Measurements from ENCODE around the gene IFITM1. TPM values are rescaled to one million over a fixed set of nuclear protein-coding genes. Genes with fewer than 3 reads are reported as not detected.
A peak's percentile ranks its signal among the peaks of the same experiment; 100 is the strongest.
"Not testable (repeated sequence)": the region's sequence is repeated elsewhere in the genome, so short reads cannot be mapped to it uniquely, and the experiment has no call there.

IFITM1 gene
- total and polyA plus RNA-seq, 7 experiments from 2014 or later = 97.4 to 2,355 (median 365) TPM

- Mint-ChIP-seq H3K4me1 (peaks cover 4 to 17% (median 11%) of the 10 kb centered on the region in 7 donors), H3K36me3 (no peaks in the 10 kb centered on the region), H3K4me3 (peak overlapping the region in 1 of 10 donors; percentile 7), H3K27ac (peak overlapping the region in 4 of 9 donors; percentile 47 to 79 (median 52)), H3K27me3 (peaks cover 0 to 6% (median 0%) of the 10 kb centered on the region in 5 donors), H3K9me3 (peaks cover 0 to 7% (median 1%) of the 10 kb centered on the region in 11 donors)
- Histone ChIP-seq H3K9me3 (ENCODE audit: control insufficient read depth in 2 of 3, low read length in 3 of 3) (peaks cover 0 to 7% (median 0%) of the 10 kb centered on the region in 3 experiments), H3K4me1 (ENCODE audit: control insufficient read depth in 2 of 2, insufficient read depth in 2 of 2, low read length in 2 of 2) (peaks cover 7 to 18% of the 10 kb centered on the region in 2 donors), H3K36me3 (ENCODE audit: control insufficient read depth in 2 of 3, insufficient read depth in 3 of 3, low read length in 3 of 3) (no peaks in the 10 kb centered on the region), H3K27ac (ENCODE audit: low read depth, low read length) (no peak overlapping the region), H3K27me3 (ENCODE audit: control insufficient read depth in 2 of 2, insufficient read depth in 2 of 2, low read length in 2 of 2) (no peaks in the 10 kb centered on the region), H3K4me3 (ENCODE audit: low read length) (no peak overlapping the region)
- ATAC-seq (peak; percentile 36), DNase-seq (no peak)
- POLR2A ChIA-PET = interaction anchor here (0.6 to 2.3 kb wide), 6 partner anchors 8 to 122 kb away, joined by 3 to 6 read pairs (median 4); no protein-coding TSS in a partner anchor
- intact Hi-C loops (cut with micrococcal nuclease) = loop anchor here in 1 of 2 donors (5.0 kb wide), 2 partner anchors 107 to 148 kb away; partner anchors contain the start of gene RNH1
- CTCF ChIA-PET = interaction anchor here (0.6 to 1.0 kb wide), 3 partner anchors 29 to 109 kb away, joined by 3 read pairs; no protein-coding TSS in a partner anchor
Measured at GRCh38 chr11:359181-359714, 45.4 kb downstream of the IFITM1 start.

- Histone ChIP-seq H3K4me1 (ENCODE audit: control insufficient read depth in 2 of 2, insufficient read depth in 2 of 2, low read length in 2 of 2) (peaks cover 2 to 17% of the 10 kb centered on the region in 2 donors), H3K36me3 (ENCODE audit: control insufficient read depth in 2 of 3, insufficient read depth in 3 of 3, low read length in 3 of 3) (no peaks in the 10 kb centered on the region), H3K9me3 (ENCODE audit: control insufficient read depth in 2 of 3, low read length in 3 of 3) (peaks cover 0 to 7% (median 0%) of the 10 kb centered on the region in 3 experiments), H3K27me3 (ENCODE audit: control insufficient read depth in 2 of 2, insufficient read depth in 2 of 2, low read length in 2 of 2) (no peaks in the 10 kb centered on the region), H3K27ac (ENCODE audit: low read depth, low read length) (no peak overlapping the region), H3K4me3 (ENCODE audit: low read length) (no peak overlapping the region)
- intact Hi-C loops (cut with micrococcal nuclease) = loop anchor here in 1 of 2 donors (1.0 kb wide), 1 partner anchor 110 kb away; no protein-coding TSS in a partner anchor
- Mint-ChIP-seq H3K4me1 (peaks cover 0 to 11% (median 0%) of the 10 kb centered on the region in 7 donors), H3K27me3 (peaks cover 0 to 4% (median 0%) of the 10 kb centered on the region in 5 donors), H3K4me3 (no peak overlapping the region), H3K27ac (peak overlapping the region in 2 of 9 donors; percentile 45 to 68), H3K9me3 (peaks cover 0 to 7% (median 1%) of the 10 kb centered on the region in 11 donors), H3K36me3 (no peaks in the 10 kb centered on the region)
- ATAC-seq = no peak
- no peak for DNase-seq
- POLR2A ChIA-PET = interaction anchor here (0.6 to 2.3 kb wide), 4 partner anchors 45 to 153 kb away, joined by 3 to 6 read pairs (median 4); partner anchors contain the start of genes BET1L and RIC8A
- CTCF ChIA-PET = interaction anchor here (0.6 to 4.7 kb wide), 5 partner anchors 33 to 110 kb away, joined by 3 to 38 read pairs (median 3); no protein-coding TSS in a partner anchor
Measured at GRCh38 chr11:360326-361280, 46.8 kb downstream of the IFITM1 start.

- H3K4me1 ChIP-seq (ENCODE audit: control insufficient read depth in 2 of 2, insufficient read depth in 2 of 2, low read length in 2 of 2) = peaks cover under 1 to 14% of the 10 kb centered on the region in 2 donors
- peaks cover 0 to 4% (median 0%) of the 10 kb centered on the region in 5 donors for H3K36me3 Mint-ChIP-seq
- ChIA-PET CTCF (interaction anchor here (1.1 to 4.7 kb wide), 5 partner anchors 10 to 112 kb away, joined by 3 to 38 read pairs (median 16); no protein-coding TSS in a partner anchor), POLR2A (interaction anchor here (0.9 kb wide), 1 partner anchor 112 kb away, joined by 7 read pairs; no protein-coding TSS in a partner anchor)
- peak overlapping the region in 1 of 9 donors; percentile 16 for H3K27ac Mint-ChIP-seq
- no peak overlapping the region for H3K4me3 ChIP-seq (ENCODE audit: low read length)
- H3K36me3 ChIP-seq (ENCODE audit: control insufficient read depth in 2 of 3, insufficient read depth in 3 of 3, low read length in 3 of 3) = no peaks in the 10 kb centered on the region
- H3K4me1 Mint-ChIP-seq = peaks cover 0 to 18% (median 8%) of the 10 kb centered on the region in 7 donors
- DNase-seq (no peak), ATAC-seq (no peak)
- peaks cover 0 to 4% of the 10 kb centered on the region in 2 donors for H3K27me3 ChIP-seq (ENCODE audit: control insufficient read depth in 2 of 2, insufficient read depth in 2 of 2, low read length in 2 of 2)
- no peak overlapping the region for H3K27ac ChIP-seq (ENCODE audit: low read depth, low read length)
- H3K9me3 Mint-ChIP-seq = peaks cover 0 to 7% (median 1%) of the 10 kb centered on the region in 11 donors
- peaks cover 0 to 7% (median 0%) of the 10 kb centered on the region in 3 experiments for H3K9me3 ChIP-seq (ENCODE audit: control insufficient read depth in 2 of 3, low read length in 3 of 3)
- H3K4me3 Mint-ChIP-seq = no peak overlapping the region
- H3K27me3 Mint-ChIP-seq = peaks cover 7 to 25% (median 14%) of the 10 kb centered on the region in 5 donors
- intact Hi-C loops (cut with micrococcal nuclease) = loop anchor here in 1 of 2 donors (1.0 kb wide), 1 partner anchor 58 kb away; no protein-coding TSS in a partner anchor
Measured at GRCh38 chr11:362642-363442, 49.0 kb downstream of the IFITM1 start.

- H3K36me3 Mint-ChIP-seq; ATAC-seq; H3K36me3 ChIP-seq (ENCODE audit: control insufficient read depth in 2 of 3, insufficient read depth in 3 of 3, low read length in 3 of 3); H3K4me3 ChIP-seq (ENCODE audit: low read length); H3K9me3 Mint-ChIP-seq; H3K27ac ChIP-seq (ENCODE audit: low read depth, low read length); H3K4me3 Mint-ChIP-seq; H3K9me3 ChIP-seq (ENCODE audit: control insufficient read depth in 2 of 3, low read length in 3 of 3); H3K27me3 ChIP-seq (ENCODE audit: control insufficient read depth in 2 of 2, insufficient read depth in 2 of 2, low read length in 2 of 2); DNase-seq; intact Hi-C loops (cut with micrococcal nuclease); H3K27ac Mint-ChIP-seq: not testable (repeated sequence)
- H3K27me3 Mint-ChIP-seq = peaks cover 10 to 31% (median 19%) of the 10 kb centered on the region in 5 donors
- ChIA-PET POLR2A (interaction anchor here (0.9 kb wide), 1 partner anchor 113 kb away, joined by 7 read pairs; no protein-coding TSS in a partner anchor), CTCF (interaction anchor here (1.1 to 4.7 kb wide), 4 partner anchors 9 to 113 kb away, joined by 3 to 38 read pairs (median 12); no protein-coding TSS in a partner anchor)
- H3K4me1 ChIP-seq (ENCODE audit: control insufficient read depth in 2 of 2, insufficient read depth in 2 of 2, low read length in 2 of 2) = peaks cover 7 to 14% of the 10 kb centered on the region in 2 donors
- peaks cover 0 to 24% (median 14%) of the 10 kb centered on the region in 7 donors for H3K4me1 Mint-ChIP-seq
Measured at GRCh38 chr11:363443-363805, 49.6 kb downstream of the IFITM1 start.

DNA sequence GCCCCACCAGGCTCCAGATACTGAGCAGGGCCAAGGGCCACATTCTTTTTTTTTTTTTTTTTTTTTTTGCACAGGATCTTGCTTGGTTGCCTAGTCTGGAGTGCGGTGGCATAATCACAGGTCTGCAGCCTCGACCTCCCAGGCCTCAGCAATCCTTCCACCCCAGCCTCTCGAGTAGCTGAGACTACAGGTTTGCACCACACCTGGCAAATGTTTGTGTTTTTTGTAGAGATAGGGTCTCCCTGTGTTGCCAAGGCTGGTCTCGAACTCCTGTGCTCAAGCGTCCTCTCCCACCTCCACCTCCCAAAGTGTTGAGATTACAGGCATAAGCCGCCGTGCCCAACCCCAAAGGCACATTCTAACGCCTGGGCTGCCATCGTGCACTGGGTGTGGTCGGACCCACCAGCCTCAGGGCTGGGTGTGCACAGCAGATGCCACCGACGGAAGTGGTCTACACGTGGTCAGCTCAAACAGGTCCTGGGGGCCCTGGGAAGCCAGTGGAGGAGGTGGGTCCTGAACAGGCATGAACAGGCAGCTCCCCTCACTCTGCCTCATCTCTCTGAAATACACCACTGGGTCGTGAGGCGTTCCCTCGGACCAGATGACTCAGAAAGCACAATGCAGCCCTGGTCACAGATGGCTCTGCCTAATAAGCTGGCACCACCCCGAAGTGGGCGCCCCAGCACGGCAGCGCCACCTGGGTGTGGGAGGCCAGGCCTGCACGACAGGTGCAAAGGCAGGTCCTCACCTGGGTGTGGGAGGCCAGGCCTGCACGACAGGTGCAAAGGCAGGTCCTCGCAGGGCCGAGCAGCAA is 50.3 kb downstream of the IFITM1 start:
- Mint-ChIP-seq H3K36me3 (peaks cover 0 to 4% (median 0%) of the 10 kb centered on the region in 5 donors), H3K27me3 (peaks cover 10 to 33% (median 23%) of the 10 kb centered on the region in 5 donors), H3K9me3 (peaks cover 0 to 7% (median 2%) of the 10 kb centered on the region in 11 donors), H3K4me1 (peaks cover 0 to 27% (median 17%) of the 10 kb centered on the region in 7 donors), H3K27ac (no peak overlapping the region), H3K4me3 (no peak overlapping the region)
- Histone ChIP-seq H3K36me3 (ENCODE audit: control insufficient read depth in 2 of 3, insufficient read depth in 3 of 3, low read length in 3 of 3) (no peaks in the 10 kb centered on the region), H3K27me3 (ENCODE audit: control insufficient read depth in 2 of 2, insufficient read depth in 2 of 2, low read length in 2 of 2) (peaks cover 3 to 7% of the 10 kb centered on the region in 2 donors), H3K9me3 (ENCODE audit: control insufficient read depth in 2 of 3, low read length in 3 of 3) (peaks cover 0 to 7% (median 0%) of the 10 kb centered on the region in 3 experiments), H3K27ac (ENCODE audit: low read depth, low read length) (no peak overlapping the region), H3K4me3 (ENCODE audit: low read length) (no peak overlapping the region), H3K4me1 (ENCODE audit: control insufficient read depth in 2 of 2, insufficient read depth in 2 of 2, low read length in 2 of 2) (peaks cover 10 to 14% of the 10 kb centered on the region in 2 donors)
- ChIA-PET CTCF (interaction anchor here (1.1 to 4.7 kb wide), 4 partner anchors 9 to 114 kb away, joined by 3 to 38 read pairs (median 12); no protein-coding TSS in a partner anchor), POLR2A (interaction anchor here (0.6 to 1.5 kb wide), 4 partner anchors 42 to 113 kb away, joined by 3 to 6 read pairs (median 4); partner anchors contain the start of gene SIGIRR)
- intact Hi-C loops (cut with micrococcal nuclease) = no loop called here
- ATAC-seq = peak; percentile 84
- DNase-seq = peak in 8 of 9 donors; percentile 47 to 63 (median 54)
